Measurements from ENCODE around the gene ATP8B3.
"Not testable (repeated sequence)": the region's sequence is repeated elsewhere in the genome, so short reads cannot be mapped to it uniquely, and the experiment has no call there.

The ATP8B3 gene

GRCh38 chr19:1761528-1762242 is 50.4 kb downstream of the ATP8B3 start:
- Histone ChIP-seq H3K4me3 (no peak overlapping the region), H3K27ac (no peak overlapping the region)
- DNase-seq (ENCODE audit: low spot score): no peak
- no peak for TF ChIP-seq CTCF (IDR thresholded peaks at IDR 0.05)

GRCh38 chr19:1760786-1761527 is 51.1 kb downstream of the ATP8B3 start:
- H3K4me3 ChIP-seq; H3K27ac ChIP-seq; DNase-seq (ENCODE audit: low spot score): not testable (repeated sequence)

GRCh38 chr19:1760020-1760419 is 52.1 kb downstream of the ATP8B3 start:
- no peak for TF ChIP-seq CTCF (IDR thresholded peaks at IDR 0.05)
- DNase-seq (ENCODE audit: low spot score): no peak
- no peak overlapping the region for H3K27ac ChIP-seq
- no peak overlapping the region for H3K4me3 ChIP-seq

- no peak for TF ChIP-seq CTCF (IDR thresholded peaks at IDR 0.05)
- H3K4me3 ChIP-seq: no peak overlapping the region
- DNase-seq (ENCODE audit: low spot score): no peak
Observed at GRCh38 chr19:1758959-1759903, 52.8 kb downstream of the ATP8B3 start.

GRCh38 chr19:1758231-1758577 is 53.9 kb downstream of the ATP8B3 start:
- no peak for DNase-seq (ENCODE audit: low spot score)
- no peak for TF ChIP-seq CTCF (IDR thresholded peaks at IDR 0.05)
- Histone ChIP-seq H3K4me3 (no peak overlapping the region), H3K27ac (no peak overlapping the region)

More at GRCh38 chr19:1758959-1759903, 52.8 kb downstream of the ATP8B3 start:
- no peak overlapping the region for H3K27ac ChIP-seq

- no peak overlapping the region for H3K27ac ChIP-seq
- H3K4me3 ChIP-seq: peak overlapping the region; percentile 22
- TF ChIP-seq CTCF (IDR thresholded peaks at IDR 0.05): no peak
- no peak for DNase-seq (ENCODE audit: low spot score)
Observed at GRCh38 chr19:1757468-1758230, 54.4 kb downstream of the ATP8B3 start.
